Endodermal cell (in vitro differentiated cells): ENCODE data around the gene MYO15B. TPM values are rescaled to one million over a fixed set of nuclear protein-coding genes. Genes with fewer than 3 reads are reported as not detected.

Experiments
- DNase-seq: peaks from one replicate; pipeline ENCODE4 v3.0.0-alpha.2; 2017
- H3K27ac ChIP-seq: 2 replicates; pipeline ENCODE4 v1.5.1; 2013; ENCODE audit warnings: mild to moderate bottlenecking, low read depth, low read length, moderate library complexity
- H3K27me3 ChIP-seq: 2 replicates; pipeline ENCODE4 v1.6.1; 2013; ENCODE audit warnings: mild to moderate bottlenecking, low read length, moderate library complexity; ENCODE audit not compliant: insufficient read depth, control insufficient read depth, poor library complexity, severe bottlenecking
- H3K36me3 ChIP-seq: 2 replicates; pipeline ENCODE4 v1.7.0; 2013; ENCODE audit warnings: mild to moderate bottlenecking, low read length, moderate library complexity; ENCODE audit not compliant: control insufficient read depth, insufficient read depth
- H3K4me1 ChIP-seq: one replicate; pipeline ENCODE4 v1.7.0; 2013; ENCODE audit warnings: low read length; ENCODE audit not compliant: control insufficient read depth, insufficient read depth
- H3K4me3 ChIP-seq: 2 replicates; pipeline ENCODE4 v1.5.1; 2013; ENCODE audit warnings: mild to moderate bottlenecking, low read length, moderate library complexity
- H3K9ac ChIP-seq: 2 replicates; pipeline ENCODE4 v1.6.1; 2013; ENCODE audit warnings: mild to moderate bottlenecking, low read length, moderate library complexity; ENCODE audit not compliant: poor library complexity, severe bottlenecking; ENCODE audit errors: extremely low read depth
- H3K9me3 ChIP-seq: 2 replicates; pipeline ENCODE4 v1.6.1; 2013; ENCODE audit warnings: mild to moderate bottlenecking, low read length, moderate library complexity; ENCODE audit not compliant: control insufficient read depth
- H3K27ac Mint-ChIP-seq: 2 replicates; pipeline ENCODE4 v1.8.0; 2020; ENCODE audit warnings: mixed read lengths
- H3K27me3 Mint-ChIP-seq: 2 replicates; pipeline ENCODE4 v1.8.0; 2021; ENCODE audit warnings: mild to moderate bottlenecking, mixed read lengths; ENCODE audit not compliant: insufficient read depth
- H3K36me3 Mint-ChIP-seq: 2 replicates; pipeline ENCODE4 v1.8.0; 2020; ENCODE audit warnings: low read depth, mixed read lengths
- H3K4me1 Mint-ChIP-seq: 2 replicates; pipeline ENCODE4 v1.8.0; 2020; ENCODE audit warnings: mixed read lengths
- H3K4me3 Mint-ChIP-seq: 2 replicates; pipeline ENCODE4 v1.8.0; 2020; ENCODE audit warnings: mild to moderate bottlenecking, moderate library complexity, mixed read lengths
- H3K9me3 Mint-ChIP-seq: 2 replicates; pipeline ENCODE4 v1.8.0; 2020; ENCODE audit warnings: mild to moderate bottlenecking, mixed read lengths
- CTCF ChIP-seq: fragments of 200-600 bp; sonication (generic); conservative IDR thresholded peaks from 2 replicates; pipeline ENCODE4 v1.5.0; 2021; ENCODE audit warnings: antibody characterized with exemption, mild to moderate bottlenecking
- WGBS, 2 experiments: methylation state at CpG; one replicate each; pipeline versions ENCODE4 v1.1.5 to v1.1.7; 2013; ENCODE audit warnings: missing lambda C conversion rate in 2 of 2, mixed read lengths in 1 of 2; ENCODE audit not compliant: insufficient coverage in 1 of 2, insufficient read length in 1 of 2; 5-methylcytosine and 5-hydroxymethylcytosine counted together
- total RNA-seq, 2 donors: library from RNA; stranded (reverse); fragmentation: NEBNext Ultra II Directional in 1 of 2; extraction: Animal tissue kit (Norgen Biotek cat#: 25700) in 1 of 2; gene quantifications; 2 replicates in 1 of 2; 3 replicates in 1 of 2; pipeline ENCODE4 v1.2.1, GENCODE V29; 2021

Gene MYO15B
- total RNA-seq, 2 donors from 2014 or later = 89.0 to 123 TPM

- Mint-ChIP-seq H3K36me3 (peaks cover 28% of the 10 kb centered on the region), H3K4me1 (peaks cover 15% of the 10 kb centered on the region), H3K9me3 (no peaks in the 10 kb centered on the region), H3K4me3 (no peak overlapping the region), H3K27me3 (no peaks in the 10 kb centered on the region), H3K27ac (no peak overlapping the region)
- Histone ChIP-seq H3K27ac (no peak overlapping the region), H3K9ac (no peak overlapping the region), H3K27me3 (no peaks in the 10 kb centered on the region), H3K9me3 (no peaks in the 10 kb centered on the region), H3K4me1 (peaks cover 14% of the 10 kb centered on the region), H3K4me3 (no peak overlapping the region), H3K36me3 (no peaks in the 10 kb centered on the region)
- WGBS, 2 experiments = 87 to 93% methylated on average over 14 to 18 of the region's 18 CpGs
- no peak for DNase-seq
- no peak for TF ChIP-seq CTCF
These were observed 29.5 kb upstream of the MYO15B start for GRCh38 chr17:75557852-75558665.

- DNase-seq = no peak
These were observed 28.7 kb upstream of the MYO15B start for GRCh38 chr17:75558666-75559530.

More at GRCh38 chr17:75558666-75559530, 28.7 kb upstream of the MYO15B start:
- Mint-ChIP-seq H3K36me3 (peaks cover 28% of the 10 kb centered on the region), H3K27me3 (no peaks in the 10 kb centered on the region), H3K4me1 (peaks cover 7% of the 10 kb centered on the region), H3K9me3 (no peaks in the 10 kb centered on the region), H3K4me3 (no peak overlapping the region), H3K27ac (no peak overlapping the region)
- H3K27ac ChIP-seq = no peak overlapping the region
- H3K4me3 ChIP-seq = no peak overlapping the region
- no peak for TF ChIP-seq CTCF
- no peaks in the 10 kb centered on the region for H3K9me3 ChIP-seq
- peaks cover 9% of the 10 kb centered on the region for H3K4me1 ChIP-seq
- WGBS, 2 experiments = 94 to 99% methylated on average over 14 to 32 of the region's 38 CpGs
- H3K27me3 ChIP-seq = no peaks in the 10 kb centered on the region
- H3K36me3 ChIP-seq = peaks cover 2% of the 10 kb centered on the region
- H3K9ac ChIP-seq = no peak overlapping the region
